Subcutaneous adipose tissue (tissue), 4 donors: ENCODE results near the gene RTL10. TPM values are rescaled to one million over a fixed set of nuclear protein-coding genes. Genes with fewer than 3 reads are reported as not detected.

Experiments
- CTCF ChIP-seq: fragments of 450-650 bp; IDR thresholded peaks from one replicate; pipeline ENCODE4 v1.5.1; 2016; ENCODE audit warnings: low read depth, mild to moderate bottlenecking, control low read depth, antibody characterized with exemption, moderate library complexity
- total RNA-seq, 4 donors: library from RNA; depleted of rRNA; stranded (reverse); fragments of >200 nt; gene quantifications; one replicate each; pipeline ENCODE4 v1.1.0, GENCODE V29; 2016

RTL10 gene
- total RNA-seq, 4 donors from 2014 or later, result 4.1 to 11.9 (median 6.7) TPM

GRCh38 chr22:19877626-19878339 is 23.1 kb upstream of the RTL10 start:
- no peak for TF ChIP-seq CTCF

- no peak for TF ChIP-seq CTCF
Measured at GRCh38 chr22:19876941-19877625, 22.4 kb upstream of the RTL10 start.

GRCh38 chr22:19876314-19876940 is 21.8 kb upstream of the RTL10 start:
- TF ChIP-seq CTCF, result no peak

- TF ChIP-seq CTCF, result no peak
Measured at GRCh38 chr22:19875531-19876313, 21.0 kb upstream of the RTL10 start.

- TF ChIP-seq CTCF, result no peak
Measured at GRCh38 chr22:19875061-19875530, 20.4 kb upstream of the RTL10 start.

GRCh38 chr22:19874307-19875060 is 19.8 kb upstream of the RTL10 start:
- TF ChIP-seq CTCF, result no peak
